HFF-Myc (cell line): ENCODE data around the gene TXNRD1.

Source experiments
- DNase-seq: peaks from one replicate; pipeline ENCODE4 v3.0.0-alpha.2; 2011; ENCODE audit warnings: low read depth; ENCODE audit errors: extremely low read depth
- H3K4me3 ChIP-seq: replicated peaks from 2 replicates; pipeline ENCODE4 v1.5.1; 2011; ENCODE audit warnings: low read depth, mild to moderate bottlenecking, control low read depth, low read length
- CTCF ChIP-seq: IDR thresholded peaks from 2 replicates; pipeline ENCODE4 v1.5.1; 2012; ENCODE audit warnings: mild to moderate bottlenecking, low read depth, low read length, control low read depth; ENCODE audit errors: missing control alignments

TXNRD1 gene

GRCh38 chr12:104348994-104349494 is 133.5 kb downstream of the TXNRD1 start:
- TF ChIP-seq CTCF: no peak
- H3K4me3 ChIP-seq: no peak overlapping the region
- DNase-seq: no peak

- no peak overlapping the region for H3K4me3 ChIP-seq
- DNase-seq: no peak
- no peak for TF ChIP-seq CTCF
Measured at GRCh38 chr12:104350211-104351056, 134.9 kb downstream of the TXNRD1 start.

DNA sequence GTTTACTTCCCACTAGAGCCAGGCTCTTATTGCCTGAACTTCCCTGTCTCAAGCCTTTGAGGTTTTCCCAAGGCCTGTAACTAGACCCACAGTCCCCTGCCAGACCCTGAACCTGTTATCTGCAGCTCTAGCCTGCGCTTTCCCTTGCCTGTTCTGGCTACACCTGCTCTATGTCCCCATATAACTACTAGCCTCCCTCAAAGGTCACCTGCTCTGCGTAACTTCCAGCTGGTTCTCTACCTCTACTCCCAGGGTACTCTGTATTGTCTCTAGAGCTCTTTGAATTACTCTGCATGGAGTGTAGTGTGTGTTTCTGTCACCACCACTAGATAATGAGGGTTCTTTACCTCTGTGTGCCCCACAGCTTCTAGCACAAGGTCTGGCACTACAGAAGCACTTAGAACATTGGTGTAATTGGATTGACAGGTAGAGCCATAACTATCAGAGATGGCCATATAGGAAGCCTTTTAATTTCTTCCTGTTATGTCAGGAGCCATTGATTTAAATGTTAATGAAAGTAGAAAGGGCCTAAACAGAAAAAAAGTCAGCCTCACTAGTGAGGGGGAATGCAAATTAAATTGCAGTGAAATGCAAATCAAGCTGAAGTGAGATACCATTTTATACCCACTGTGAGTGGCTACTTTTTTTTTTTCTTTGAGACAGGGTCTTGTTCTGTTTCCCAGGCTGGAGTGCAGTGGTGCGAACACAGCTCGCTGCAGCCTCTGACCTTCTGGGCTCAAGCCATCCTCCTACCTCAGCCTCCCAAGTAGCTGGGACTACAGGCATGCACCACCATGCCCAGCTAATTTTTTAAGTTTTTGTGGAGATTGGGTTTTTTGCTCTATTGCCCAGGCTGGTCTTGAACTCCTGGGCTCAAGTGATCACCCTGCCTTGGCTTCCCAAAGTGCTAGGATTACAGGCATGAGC is 135.7 kb downstream of the TXNRD1 start:
- H3K4me3 ChIP-seq: no peak overlapping the region
- no peak for DNase-seq

DNA sequence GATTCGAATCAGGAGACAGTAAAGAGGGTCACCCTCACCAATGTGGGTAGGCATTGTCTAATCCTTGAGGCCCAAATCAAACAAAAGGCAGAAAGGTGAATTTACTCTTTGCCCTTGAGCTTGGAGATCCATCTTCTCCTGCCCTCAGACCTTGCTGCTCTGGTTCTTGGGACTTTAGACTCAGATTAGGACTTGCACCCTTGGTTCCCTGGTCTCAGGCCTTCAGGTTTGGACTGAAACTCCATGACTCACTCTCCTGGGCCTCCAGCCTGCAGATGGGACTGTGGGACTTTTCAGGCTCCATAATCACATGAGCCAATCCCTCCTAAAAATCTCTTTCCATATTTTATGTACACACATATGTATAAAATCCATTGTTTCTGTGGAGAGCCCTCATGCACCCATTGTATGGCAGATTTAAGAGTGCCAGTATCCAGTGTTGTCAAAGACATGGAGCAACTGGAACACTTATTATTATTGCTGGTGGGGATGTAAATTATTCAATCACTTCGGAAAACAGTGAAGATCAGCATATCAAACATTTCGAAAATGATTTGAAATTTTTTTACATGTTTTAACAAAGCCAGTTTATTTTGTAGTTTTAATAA is 136.6 kb downstream of the TXNRD1 start:
- H3K4me3 ChIP-seq: no peak overlapping the region
- TF ChIP-seq CTCF: no peak
- no peak for DNase-seq

More for the DNA sequence above, 135.7 kb downstream of the TXNRD1 start:
- TF ChIP-seq CTCF: no peak

DNA sequence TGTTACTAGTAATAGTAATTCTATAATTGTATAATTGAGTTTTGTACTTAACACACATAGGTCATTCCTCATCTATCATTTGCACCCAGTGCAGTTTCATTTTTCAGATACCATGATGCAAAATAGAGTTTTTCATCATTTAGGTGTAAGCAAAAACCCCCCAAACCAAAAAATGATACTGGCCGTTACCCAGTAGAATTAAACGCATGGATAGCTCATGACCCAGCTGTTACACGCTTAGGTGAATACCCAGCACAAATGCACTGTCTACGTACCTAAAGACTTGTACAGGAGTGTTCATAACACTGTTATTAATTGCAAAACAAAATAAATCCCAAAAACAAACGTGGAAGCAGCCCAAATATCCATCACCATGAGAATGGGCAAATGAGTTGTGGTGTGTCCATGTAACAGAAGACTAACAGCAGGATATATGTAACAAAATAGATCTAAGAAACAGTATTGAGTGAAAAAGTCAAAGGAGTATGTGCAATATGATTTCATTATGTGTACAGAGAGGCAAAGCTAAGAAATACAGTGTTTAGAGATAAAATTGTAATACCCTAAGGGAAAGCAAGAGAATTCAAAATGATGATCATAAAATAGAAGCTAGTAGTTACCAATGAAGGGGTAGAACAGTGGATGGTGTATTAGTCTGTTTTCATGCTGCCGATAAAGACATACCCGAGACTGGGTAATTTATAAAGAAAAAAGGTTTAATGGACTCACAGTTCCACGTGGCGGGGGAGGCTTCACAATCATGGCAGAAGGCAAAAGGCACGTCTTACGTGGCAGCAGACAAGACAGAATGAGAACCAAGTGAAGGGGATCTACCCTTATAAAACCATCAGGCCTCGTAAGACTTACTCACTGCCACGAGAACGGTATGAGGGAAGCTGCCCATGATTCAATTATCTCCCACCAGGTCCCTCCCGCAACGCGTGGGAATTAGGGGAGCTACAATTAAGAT is 137.7 kb downstream of the TXNRD1 start:
- no peak overlapping the region for H3K4me3 ChIP-seq
- TF ChIP-seq CTCF: no peak
- no peak for DNase-seq
